IPS-18c (cell line): ENCODE measurements around the gene ANO7.

ENCODE experiments used
- H3K4me3 ChIP-seq: 2 replicates; pipeline ENCODE4 v1.7.0; 2013; ENCODE audit warnings: low read depth, mild to moderate bottlenecking, low read length, moderate library complexity; ENCODE audit not compliant: insufficient read depth
- H3K9me3 ChIP-seq: one replicate; pipeline ENCODE4 v1.6.1; 2013; ENCODE audit warnings: mild to moderate bottlenecking, low read length, moderate library complexity; ENCODE audit not compliant: control insufficient read depth, insufficient read depth

Gene ANO7

GRCh38 chr2:241188361-241189092 is at the start of gene ANO7:
ANO7 (plus strand) TSS chr2:241188677; CDS start chr2:241190064, 1,387 bp downstream.
- H3K4me3 ChIP-seq = no peak within 1 kb of the TSS
- H3K9me3 ChIP-seq = no peaks in the 10 kb centered on the region

- no peak overlapping the region for H3K4me3 ChIP-seq
- no peaks in the 10 kb centered on the region for H3K9me3 ChIP-seq
These were observed 48.7 kb upstream of the ANO7 start for GRCh38 chr2:241139531-241140444.

- H3K4me3 ChIP-seq = no peak overlapping the region
- H3K9me3 ChIP-seq = no peaks in the 10 kb centered on the region
These were observed 48.0 kb upstream of the ANO7 start for GRCh38 chr2:241140445-241140840.

GRCh38 chr2:241141214-241141770 is 47.2 kb upstream of the ANO7 start:
- no peaks in the 10 kb centered on the region for H3K9me3 ChIP-seq
- H3K4me3 ChIP-seq = no peak overlapping the region

GRCh38 chr2:241142063-241142462 is 46.4 kb upstream of the ANO7 start:
- Histone ChIP-seq H3K4me3 (no peak overlapping the region), H3K9me3 (no peaks in the 10 kb centered on the region)

GRCh38 chr2:241142593-241142992 is 45.9 kb upstream of the ANO7 start:
- Histone ChIP-seq H3K4me3 (no peak overlapping the region), H3K9me3 (no peaks in the 10 kb centered on the region)

GRCh38 chr2:241146286-241146685 is 42.2 kb upstream of the ANO7 start:
- Histone ChIP-seq H3K4me3 (no peak overlapping the region), H3K9me3 (no peaks in the 10 kb centered on the region)

DNA sequence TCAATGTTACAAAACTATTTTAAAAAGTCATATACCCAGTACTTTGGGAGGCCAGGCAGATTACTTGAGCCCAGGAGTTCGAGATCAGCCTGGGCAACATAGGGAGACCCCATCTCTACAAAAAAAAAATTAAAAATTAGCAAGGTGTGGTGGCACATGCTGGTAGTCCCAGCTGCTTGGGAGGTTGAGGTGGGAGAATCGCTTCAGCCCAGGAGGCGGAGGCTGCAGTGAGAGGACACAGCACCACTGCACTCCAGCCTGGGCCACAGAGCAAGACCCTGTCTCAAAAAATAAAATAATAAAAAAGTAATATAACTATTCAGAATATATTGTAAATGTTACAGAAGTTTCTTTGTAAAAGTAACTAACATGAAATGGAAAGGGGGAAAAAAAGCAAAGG is 41.1 kb upstream of the ANO7 start:
- H3K4me3 ChIP-seq = no peak overlapping the region
- H3K9me3 ChIP-seq = no peaks in the 10 kb centered on the region

GRCh38 chr2:241148239-241148638 is 40.2 kb upstream of the ANO7 start:
- H3K4me3 ChIP-seq = peak overlapping the region; percentile 82
- no peaks in the 10 kb centered on the region for H3K9me3 ChIP-seq

GRCh38 chr2:241148891-241149674 is 39.4 kb upstream of the ANO7 start, which contains the start of gene PASK:
PASK (minus strand) TSS chr2:241149472; CDS start chr2:241143032, 6,440 bp downstream.
- H3K9me3 ChIP-seq = no peaks in the 10 kb centered on the region
- peak within 1 kb of the TSS; percentile 82 for H3K4me3 ChIP-seq

DNA sequence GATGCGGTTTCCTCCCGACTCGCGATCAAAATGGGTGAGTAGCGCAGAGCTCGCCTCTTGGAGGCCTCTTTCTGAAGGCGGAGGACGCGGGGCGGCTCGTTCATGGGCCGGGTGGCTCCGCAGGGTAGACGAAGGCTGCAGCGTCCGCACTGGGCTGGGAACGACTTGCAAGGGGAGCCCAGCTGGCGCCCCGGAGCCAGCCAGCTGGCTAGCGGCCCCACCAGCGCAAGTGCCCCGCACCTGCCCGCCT is 38.9 kb upstream of the ANO7 start:
- Histone ChIP-seq H3K4me3 (peak overlapping the region; percentile 82), H3K9me3 (no peaks in the 10 kb centered on the region)

GRCh38 chr2:241149925-241150659 is 38.4 kb upstream of the ANO7 start, which contains the start of gene PPP1R7:
PPP1R7 (plus strand) TSS chr2:241150467; CDS start chr2:241150496, 29 bp downstream.
- H3K9me3 ChIP-seq = no peaks in the 10 kb centered on the region
- H3K4me3 ChIP-seq = peak within 1 kb of the TSS; percentile 82

DNA sequence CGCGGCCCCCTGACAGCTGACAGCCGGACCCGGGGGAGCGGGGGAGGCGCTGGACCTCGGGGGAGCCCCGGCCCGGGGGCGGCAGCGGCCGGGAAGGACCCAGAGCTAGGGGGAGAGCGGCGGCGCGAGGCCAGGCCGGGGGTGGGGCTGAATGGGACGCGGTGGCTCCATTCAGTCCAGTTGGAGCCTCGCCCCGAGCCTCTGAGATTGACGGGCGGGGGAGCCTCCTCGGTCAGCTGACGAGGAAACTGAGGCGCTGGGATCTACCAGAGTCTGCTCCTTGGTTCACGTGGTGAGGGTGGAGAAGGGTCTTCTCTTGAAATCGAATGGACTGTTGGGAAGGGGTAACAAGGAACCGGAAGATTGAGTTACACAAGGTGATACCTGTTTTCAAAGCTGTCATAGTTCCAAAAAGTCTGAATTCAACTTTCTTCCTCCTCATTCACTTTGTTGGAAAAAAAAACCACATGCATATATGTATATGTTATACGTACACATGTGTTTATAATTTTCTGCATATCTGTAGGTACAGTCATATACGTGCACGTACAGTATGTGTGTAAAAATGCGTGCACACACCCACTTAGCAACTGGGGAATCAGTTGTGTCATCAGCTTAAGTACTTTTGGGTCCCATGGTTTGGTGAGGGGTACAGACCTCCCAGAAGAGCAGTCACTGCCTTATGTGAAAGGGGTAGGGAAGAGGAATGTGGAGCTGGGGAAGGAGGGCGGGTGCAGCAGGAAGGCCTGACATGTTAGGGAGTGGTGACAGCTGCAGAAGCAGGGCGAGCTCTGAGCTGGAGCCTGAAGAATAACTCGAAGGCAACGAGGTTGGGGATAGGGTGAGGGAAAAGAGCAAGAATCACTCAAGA is 37.6 kb upstream of the ANO7 start:
- peak overlapping the region; percentile 82 for H3K4me3 ChIP-seq
- H3K9me3 ChIP-seq = no peaks in the 10 kb centered on the region

GRCh38 chr2:241151934-241152660 is 36.4 kb upstream of the ANO7 start:
- Histone ChIP-seq H3K4me3 (no peak overlapping the region), H3K9me3 (no peaks in the 10 kb centered on the region)

- no peaks in the 10 kb centered on the region for H3K9me3 ChIP-seq
- H3K4me3 ChIP-seq = no peak overlapping the region
These were observed 34.9 kb upstream of the ANO7 start for GRCh38 chr2:241153616-241154015.
